GM21526 (cell line): ENCODE data around the gene KRTAP4-12.
"Not testable (repeated sequence)": the region's sequence is repeated elsewhere in the genome, so short reads cannot be mapped to it uniquely, and the experiment has no call there.

ENCODE experiments used
- ATAC-seq: cut with Tn5 transposase; IDR thresholded peaks from one replicate; pipeline ENCODE4 v1.9.1; 2021; ENCODE audit warnings: moderate library complexity; ENCODE audit not compliant: unreplicated experiment, low FRiP score

KRTAP4-12 gene

GRCh38 chr17:41098042-41098441 lies 25.9 kb downstream of the KRTAP4-12 start, which contains the start of gene KRTAP4-8:
Gene KRTAP4-8, minus strand, starts transcription at chr17:41098142. Its CDS starts 58 bp downstream, at chr17:41098084.
- ATAC-seq = no peak

DNA sequence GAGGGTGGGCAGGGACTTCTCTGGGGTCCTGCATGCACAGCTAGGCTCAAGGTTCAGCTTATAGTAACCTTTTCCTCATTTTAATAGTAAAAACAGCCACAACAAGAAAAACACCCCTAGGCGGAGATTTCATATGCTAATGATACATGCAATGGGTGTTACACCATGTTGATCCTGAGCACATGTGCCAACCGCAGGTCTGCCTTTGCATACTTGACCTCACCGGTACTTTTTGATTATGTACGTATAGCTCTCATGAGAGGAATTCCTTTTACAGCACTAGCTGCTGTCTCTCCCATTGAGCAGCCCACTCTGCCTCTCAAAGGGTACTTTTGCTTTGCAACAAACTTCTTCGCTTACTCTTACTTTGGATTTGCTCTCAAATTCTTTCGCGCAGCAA lies 27.9 kb downstream of the KRTAP4-12 start:
- no peak for ATAC-seq

DNA sequence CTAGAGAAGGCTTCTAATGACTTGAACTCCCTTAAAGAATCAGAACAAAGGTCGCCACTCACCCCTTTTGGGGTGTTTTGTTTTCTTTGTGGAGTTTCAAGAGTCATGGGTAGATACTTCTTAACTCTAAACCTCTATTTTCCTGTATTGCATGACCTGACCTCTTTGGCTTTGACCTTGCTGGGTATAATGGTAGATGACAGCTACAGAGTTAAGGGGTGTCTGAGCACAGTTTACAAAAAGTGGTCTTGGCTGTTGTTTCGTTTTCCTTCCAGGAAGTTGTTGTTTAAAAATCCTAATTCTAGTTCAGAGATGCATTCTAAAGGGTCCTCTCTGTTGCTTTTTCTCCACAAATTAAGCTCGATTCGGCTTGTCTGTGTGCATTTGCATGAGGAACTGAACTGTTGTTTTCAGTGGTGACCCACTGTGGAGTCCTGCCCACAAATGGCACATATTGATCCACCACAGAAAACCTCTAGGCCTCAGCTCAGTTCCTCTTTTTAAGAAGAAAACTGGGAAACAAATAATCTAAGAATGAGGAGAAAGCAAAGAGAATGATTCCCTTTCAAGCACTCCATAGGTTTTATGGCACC lies 35.1 kb downstream of the KRTAP4-12 start:
- ATAC-seq = not testable (repeated sequence)

- not testable (repeated sequence) for ATAC-seq
Measured at GRCh38 chr17:41084100-41084856, 39.7 kb downstream of the KRTAP4-12 start, which contains the start of gene KRTAP4-7. Gene KRTAP4-7, plus strand, starts transcription at chr17:41084150. Its CDS starts 57 bp downstream, at chr17:41084207.

GRCh38 chr17:41083427-41083826 lies 40.6 kb downstream of the KRTAP4-12 start:
- ATAC-seq = not testable (repeated sequence)

DNA sequence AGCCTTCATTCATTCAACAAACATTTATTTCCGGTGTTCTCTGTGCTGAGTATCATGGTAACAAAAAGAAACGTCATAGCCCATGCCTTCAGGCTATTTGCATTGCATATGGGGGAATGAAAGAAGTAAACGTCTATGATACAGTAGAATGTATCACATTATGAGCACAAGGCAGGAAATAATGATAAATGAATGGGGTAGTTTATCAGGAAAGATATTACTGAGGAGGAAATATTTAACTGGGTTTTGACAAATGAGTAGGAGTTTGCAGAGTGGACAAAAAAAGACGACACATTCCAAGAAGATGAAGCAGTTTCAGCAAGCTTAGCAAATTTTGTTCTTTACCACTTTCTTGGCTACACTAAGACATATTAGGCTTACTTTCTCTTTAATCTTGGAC lies 41.4 kb downstream of the KRTAP4-12 start:
- no peak for ATAC-seq

- no peak for ATAC-seq
Measured at GRCh38 chr17:41076788-41077187, 47.2 kb downstream of the KRTAP4-12 start.

DNA sequence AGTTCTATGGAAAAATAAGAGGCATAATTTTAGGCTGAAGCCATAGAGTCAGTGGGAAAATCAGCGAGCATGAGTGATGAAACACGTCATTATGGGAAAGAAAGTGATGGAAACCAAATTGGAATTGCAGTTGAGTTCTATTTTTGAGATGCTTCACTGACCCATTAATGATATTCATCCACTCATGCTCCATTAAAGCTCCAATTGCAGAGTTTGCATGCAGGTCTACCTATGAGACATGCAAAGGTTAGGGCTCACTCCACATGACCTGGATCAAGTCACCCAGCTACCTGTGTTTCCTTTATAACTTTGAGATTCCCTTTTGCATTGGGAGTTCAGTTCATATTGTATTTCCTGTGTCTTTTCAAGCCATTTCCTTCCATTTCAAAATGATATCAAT lies 50.3 kb downstream of the KRTAP4-12 start:
- ATAC-seq = no peak
